GM23338 (cell line): Measurements from ENCODE around the gene RSRC1. TPM values are rescaled to one million over a fixed set of nuclear protein-coding genes. Genes with fewer than 3 reads are reported as not detected.

Experiments
- ATAC-seq: fragments of 200-7000 bp; cut with Tn5 transposase; 3 replicates; pipeline ENCODE4 v1.9.1; 2020
- DNase-seq: peaks from one replicate; pipeline ENCODE4 v3.0.0-alpha.2; 2015; ENCODE audit warnings: low spot score
- H2AFZ ChIP-seq: fragments of 200-600 bp; sonication (generic); 2 replicates; pipeline ENCODE4 v1.8.0; 2016; ENCODE audit warnings: antibody characterized with exemption, mild to moderate bottlenecking, moderate library complexity
- H3F3A ChIP-seq: fragments of 200-600 bp; sonication (generic); replicated peaks from 2 replicates; pipeline ENCODE4 v1.8.0; 2017; ENCODE audit warnings: antibody characterized with exemption, mixed run types, low read depth
- H3K27ac ChIP-seq: fragments of 200-600 bp; sonication (generic); 2 replicates; pipeline ENCODE4 v1.6.1; 2016; ENCODE audit warnings: low read depth
- H3K27me3 ChIP-seq: fragments of 200-600 bp; sonication (generic); 2 replicates; pipeline ENCODE4 v1.8.0; 2016; ENCODE audit warnings: mild to moderate bottlenecking, mixed run types, moderate library complexity; ENCODE audit not compliant: insufficient read depth
- H3K36me3 ChIP-seq: fragments of 200-600 bp; sonication (generic); 2 replicates; pipeline ENCODE4 v1.8.0; 2016; ENCODE audit warnings: mild to moderate bottlenecking; ENCODE audit not compliant: insufficient read depth
- H3K4me1 ChIP-seq: fragments of 200-600 bp; sonication (generic); 2 replicates; pipeline ENCODE4 v1.8.0; 2016; ENCODE audit warnings: mild to moderate bottlenecking, moderate library complexity; ENCODE audit not compliant: insufficient read depth
- H3K4me2 ChIP-seq: fragments of 200-600 bp; sonication (generic); 2 replicates; pipeline ENCODE4 v1.7.1; 2017; ENCODE audit warnings: mixed run types
- H3K4me3 ChIP-seq: fragments of 200-600 bp; sonication (generic); 2 replicates; pipeline ENCODE4 v1.6.1; 2016; ENCODE audit warnings: mixed run types
- H3K79me2 ChIP-seq: fragments of 200-600 bp; sonication (generic); replicated peaks from 2 replicates; pipeline ENCODE4 v1.8.0; 2017; ENCODE audit warnings: mild to moderate bottlenecking; ENCODE audit not compliant: insufficient read depth
- H3K9me2 ChIP-seq: fragments of 200-600 bp; sonication (generic); 2 replicates; pipeline ENCODE4 v1.8.0; 2017; ENCODE audit not compliant: insufficient read depth
- H4K20me1 ChIP-seq: fragments of 200-600 bp; sonication (generic); replicated peaks from 2 replicates; pipeline ENCODE4 v1.8.0; 2017; ENCODE audit warnings: mild to moderate bottlenecking; ENCODE audit not compliant: insufficient read depth
- H3K27ac Mint-ChIP-seq: 2 replicates; pipeline ENCODE4 v1.8.0; 2020; ENCODE audit warnings: inconsistent platforms, mild to moderate bottlenecking, moderate library complexity, mixed read lengths
- H3K27me3 Mint-ChIP-seq: 3 replicates; pipeline ENCODE4 v1.8.0; 2022; ENCODE audit warnings: low read depth, mild to moderate bottlenecking, moderate library complexity, mixed read lengths, inconsistent platforms; ENCODE audit not compliant: insufficient read depth, poor library complexity
- H3K36me3 Mint-ChIP-seq: 3 replicates; pipeline ENCODE4 v1.8.0; 2021; ENCODE audit warnings: low read depth, mild to moderate bottlenecking, inconsistent platforms, moderate library complexity, mixed read lengths
- H3K4me1 Mint-ChIP-seq: 3 replicates; pipeline ENCODE4 v1.8.0; 2020; ENCODE audit warnings: mild to moderate bottlenecking, inconsistent platforms, mixed read lengths
- H3K4me3 Mint-ChIP-seq: 3 replicates; pipeline ENCODE4 v1.8.0; 2021; ENCODE audit warnings: moderate library complexity, mild to moderate bottlenecking, inconsistent platforms, mixed read lengths
- H3K9me3 Mint-ChIP-seq: 3 replicates; pipeline ENCODE4 v1.8.0; 2020; ENCODE audit warnings: moderate library complexity, mild to moderate bottlenecking, inconsistent platforms, mixed read lengths
- CREB1 ChIP-seq: fragments of 250-450 bp; sonication (Bioruptor Pico); IDR thresholded peaks from 2 replicates; pipeline ENCODE4 v1.5.0; 2020; ENCODE audit warnings: low read depth, mild to moderate bottlenecking, moderate library complexity
- CTCF ChIP-seq, 2 experiments: fragments of 200-600 bp in 1 of 2; sonication (generic) in 1 of 2; conservative IDR thresholded peaks; 2 replicates each; pipeline versions ENCODE4 v1.5.1 to v1.6.1; 2016 to 2017; ENCODE audit warnings: antibody characterized with exemption in 2 of 2, low read depth in 2 of 2, mild to moderate bottlenecking in 2 of 2, moderate library complexity in 1 of 2
- ETS1 ChIP-seq: IDR thresholded peaks from 2 replicates; pipeline ENCODE4 v1.6.1; 2016; ENCODE audit warnings: antibody characterized with exemption
- EZH2 ChIP-seq: fragments of 200-600 bp; sonication (generic); IDR thresholded peaks from one replicate; pipeline ENCODE4 v1.8.0; 2017; ENCODE audit warnings: antibody characterized with exemption, mild to moderate bottlenecking, low read depth; ENCODE audit not compliant: unreplicated experiment
- EZH2phosphoT487 ChIP-seq: fragments of 200-600 bp; sonication (generic); IDR thresholded peaks from one replicate; pipeline ENCODE4 v1.8.1; 2018; ENCODE audit warnings: antibody characterized with exemption; ENCODE audit not compliant: unreplicated experiment
- JUNB ChIP-seq: IDR thresholded peaks from one replicate; pipeline ENCODE4 v1.6.1; 2016; ENCODE audit warnings: antibody characterized with exemption; ENCODE audit not compliant: unreplicated experiment
- NANOG ChIP-seq: IDR thresholded peaks from 2 replicates; pipeline ENCODE4 v1.6.1; 2016; ENCODE audit warnings: antibody characterized with exemption, borderline replicate concordance
- POLR2AphosphoS5 ChIP-seq: IDR thresholded peaks from 2 replicates; pipeline ENCODE4 v1.6.1; 2016; ENCODE audit warnings: antibody characterized with exemption, low read depth
- REST ChIP-seq: IDR thresholded peaks from one replicate; pipeline ENCODE4 v1.6.1; 2018; ENCODE audit warnings: antibody characterized with exemption; ENCODE audit not compliant: unreplicated experiment
- STAT1 ChIP-seq: IDR thresholded peaks from one replicate; pipeline ENCODE4 v1.6.1; 2016; ENCODE audit warnings: antibody characterized with exemption; ENCODE audit not compliant: unreplicated experiment
- ZNF114 ChIP-seq: fragments of 250-450 bp; sonication (Bioruptor Pico); IDR thresholded peaks from 2 replicates; pipeline ENCODE4 v1.5.0; 2020; ENCODE audit warnings: mild to moderate bottlenecking, moderate library complexity
- ZNF331 ChIP-seq: fragments of 250-450 bp; sonication (Bioruptor Pico); IDR thresholded peaks from 2 replicates; pipeline ENCODE4 v1.5.0; 2020; ENCODE audit warnings: low read depth, mild to moderate bottlenecking, moderate library complexity
- ZNF462 ChIP-seq: fragments of 250-450 bp; sonication (Bioruptor Pico); IDR thresholded peaks from 2 replicates; pipeline ENCODE4 v1.5.0; 2020; ENCODE audit warnings: mild to moderate bottlenecking, moderate library complexity
- polyA plus RNA-seq: library from polyadenylated mRNA; unstranded; fragments of >200 nt; fragmentation: Nextera tagmentation; extraction: Ambion mirVana; gene quantifications from 2 replicates; pipeline ENCODE4 v1.2.1, GENCODE V29; 2016
- total RNA-seq: library from RNA; depleted of rRNA; stranded (reverse); fragments of >200 nt; shearing (Covaris generic); gene quantifications from 2 replicates; pipeline ENCODE4 v1.2.3, GENCODE V29; 2014

RSRC1 gene
- total and polyA plus RNA-seq, 2 experiments from 2014 or later: 32.5 to 76.8 TPM

- no peaks in the 10 kb centered on the region for H3F3A ChIP-seq
- peaks cover 5% of the 10 kb centered on the region; the same call in 1 of the 3 replicates for H3K9me3 Mint-ChIP-seq
- peaks cover 3% of the 10 kb centered on the region; the same call in 1 of the 3 replicates for H3K36me3 Mint-ChIP-seq
- H3K4me1 Mint-ChIP-seq: no peaks in the 10 kb centered on the region
- no peaks in the 10 kb centered on the region for H3K27me3 ChIP-seq
- H2AFZ ChIP-seq: no peak overlapping the region
- no peak overlapping the region for H3K27ac ChIP-seq
- H4K20me1 ChIP-seq: peaks cover 5% of the 10 kb centered on the region; the same call in 1 of the 2 replicates
- no peaks in the 10 kb centered on the region for H3K79me2 ChIP-seq
- DNase-seq (no peak), ATAC-seq (no peak)
- H3K9me2 ChIP-seq: no peaks in the 10 kb centered on the region
- no peaks in the 10 kb centered on the region; the same call in 1 of the 2 replicates for H3K36me3 ChIP-seq
- no peak overlapping the region; the same call in 1 of the 2 replicates for H3K27ac Mint-ChIP-seq
- peaks cover 1% of the 10 kb centered on the region for H3K27me3 Mint-ChIP-seq
- TF ChIP-seq NANOG: no peak
- no peak for TF ChIP-seq STAT1
- no peak for TF ChIP-seq ETS1
- TF ChIP-seq ZNF462 (CRISPR knock-in tag): no peak
- TF ChIP-seq CREB1 (CRISPR knock-in tag): no peak
- no peak for TF ChIP-seq CTCF (conservative IDR thresholded peaks at IDR 0.05; ENCODE audit: low read depth in 2 of 2)
- no peak for TF ChIP-seq EZH2
- TF ChIP-seq POLR2AphosphoS5: no peak
- TF ChIP-seq REST: no peak
- no peak for TF ChIP-seq ZNF114
- TF ChIP-seq JUNB: no peak
- TF ChIP-seq ZNF331 (CRISPR knock-in tag): no peak
- no peak for TF ChIP-seq EZH2phosphoT487
- H3K4me3 ChIP-seq: no peak overlapping the region
- H3K4me2 ChIP-seq: no peak overlapping the region
- H3K4me1 ChIP-seq: no peaks in the 10 kb centered on the region
- H3K4me3 Mint-ChIP-seq: no peak overlapping the region
Measured at GRCh38 chr3:158148218-158148617, 38.3 kb downstream of the RSRC1 start.
